ENCODE measurements around the gene THUMPD3.

The THUMPD3 gene

DNA sequence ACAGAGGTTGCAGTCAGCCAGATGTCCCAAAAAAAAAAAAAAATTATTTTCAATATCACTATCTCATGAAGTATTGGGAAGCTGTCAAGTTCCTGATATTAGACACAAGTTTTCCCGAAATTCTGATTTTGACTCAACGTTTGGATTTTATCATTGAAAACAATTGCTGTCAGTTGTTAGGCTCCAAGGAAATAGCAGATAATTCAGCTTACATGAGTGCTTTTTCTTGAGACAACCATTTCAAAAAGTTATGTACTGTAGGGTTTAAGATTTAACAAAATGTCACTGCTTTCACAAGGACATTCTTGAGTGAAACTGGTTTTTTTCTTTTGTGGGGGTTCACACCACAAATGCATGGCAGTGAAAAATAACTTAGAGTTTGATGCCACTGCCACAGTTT is 25.3 kb downstream of the THUMPD3 start:
- DNase-seq (ENCODE audit: low read depth) = no peak
- no peak for TF ChIP-seq CTCF (IDR thresholded peaks at IDR 0.05; ENCODE audit: low read length, missing control alignments)
- H3K4me3 ChIP-seq (replicated peaks; ENCODE audit: low read depth, low read length) = no peak overlapping the region

GRCh38 chr3:9388562-9389272 is 25.9 kb downstream of the THUMPD3 start:
- DNase-seq (ENCODE audit: low read depth) = no peak
- no peak overlapping the region for H3K4me3 ChIP-seq (replicated peaks; ENCODE audit: low read depth, low read length)
- no peak for TF ChIP-seq CTCF (IDR thresholded peaks at IDR 0.05; ENCODE audit: low read length, missing control alignments)

DNA sequence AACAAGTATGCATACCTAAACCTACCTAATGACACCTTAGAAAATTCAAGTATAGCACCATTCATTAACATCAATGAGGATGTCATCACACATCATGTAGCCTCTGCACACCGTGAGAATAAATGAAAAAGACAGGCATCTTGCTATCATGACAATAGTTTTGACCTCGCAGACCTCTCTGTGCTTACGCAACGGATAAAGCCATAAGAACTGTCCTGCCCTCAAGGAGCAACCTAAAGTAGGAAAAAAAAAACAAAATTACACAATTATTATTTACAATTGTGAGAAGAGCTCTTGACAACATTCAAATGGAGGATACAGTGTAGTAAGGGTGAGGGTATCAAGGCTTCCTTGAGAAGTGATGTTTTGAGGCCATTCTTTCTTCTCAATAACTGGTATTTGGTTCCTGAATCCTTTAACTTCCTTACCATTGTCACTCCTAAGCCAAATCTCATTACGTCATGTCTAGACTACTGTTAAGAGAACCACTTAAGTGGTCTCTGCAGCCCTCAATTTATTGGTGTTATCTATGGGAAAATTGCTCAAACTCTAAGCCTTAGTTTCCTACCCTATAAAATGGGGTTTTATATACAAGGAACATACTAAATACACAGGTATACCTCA is 27.5 kb downstream of the THUMPD3 start:
- H3K4me3 ChIP-seq (replicated peaks; ENCODE audit: low read depth, low read length) = no peak overlapping the region
- no peak for TF ChIP-seq CTCF (IDR thresholded peaks at IDR 0.05; ENCODE audit: low read length, missing control alignments)
- no peak for DNase-seq (ENCODE audit: low read depth)

- no peak for TF ChIP-seq CTCF (IDR thresholded peaks at IDR 0.05; ENCODE audit: low read length, missing control alignments)
- no peak overlapping the region for H3K4me3 ChIP-seq (replicated peaks; ENCODE audit: low read depth, low read length)
- DNase-seq (ENCODE audit: low read depth) = no peak
Observed at GRCh38 chr3:9392041-9392440, 29.2 kb downstream of the THUMPD3 start.

DNA sequence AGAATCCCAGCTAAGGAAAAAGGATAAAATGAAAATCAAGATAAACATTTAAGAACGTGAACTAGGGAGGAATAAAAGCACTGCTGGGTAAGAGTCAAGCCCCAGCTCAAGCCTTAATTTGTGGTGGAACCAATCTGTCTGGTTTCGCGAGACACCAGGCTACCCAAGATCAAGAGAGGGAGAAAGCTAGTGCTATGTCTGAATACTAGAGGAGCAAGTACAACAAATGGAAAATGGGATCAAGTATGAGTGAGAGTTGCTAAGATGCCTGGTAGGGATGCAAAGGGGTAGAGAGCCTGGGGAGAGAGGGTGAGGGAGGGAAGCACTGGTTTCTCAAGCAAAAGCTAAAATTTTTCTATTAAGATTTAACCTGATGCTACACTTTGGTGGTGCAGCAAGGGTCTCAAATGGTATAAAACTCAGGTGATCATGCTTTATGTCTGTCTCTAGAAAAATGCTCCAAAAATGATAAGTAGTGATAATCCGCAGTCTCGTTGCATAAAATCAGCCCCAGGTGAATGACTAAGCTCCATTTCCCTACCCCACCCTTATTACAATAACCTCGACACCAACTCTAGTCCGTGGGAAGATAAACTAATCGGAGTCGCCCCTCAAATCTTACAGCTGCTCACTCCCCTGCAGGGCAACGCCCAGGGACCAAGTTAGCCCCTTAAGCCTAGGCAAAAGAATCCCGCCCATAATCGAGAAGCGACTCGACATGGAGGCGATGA is 32.9 kb downstream of the THUMPD3 start:
- no peak for TF ChIP-seq CTCF (IDR thresholded peaks at IDR 0.05; ENCODE audit: low read length, missing control alignments)
- peak overlapping the region; percentile 90 for H3K4me3 ChIP-seq (replicated peaks; ENCODE audit: low read depth, low read length)
- DNase-seq (ENCODE audit: low read depth) = peak; percentile 17

- peak overlapping the region; percentile 90 for H3K4me3 ChIP-seq (replicated peaks; ENCODE audit: low read depth, low read length)
- TF ChIP-seq CTCF (IDR thresholded peaks at IDR 0.05; ENCODE audit: low read length, missing control alignments) = no peak
- DNase-seq (ENCODE audit: low read depth) = peak; percentile 97
Observed at GRCh38 chr3:9396301-9396631, 33.4 kb downstream of the THUMPD3 start.
